HG03565 (cell line): ENCODE results near the gene ADGB.
"Not testable (repeated sequence)": the region's sequence is repeated elsewhere in the genome, so short reads cannot be mapped to it uniquely, and the experiment has no call there.

ENCODE experiments used
- ATAC-seq: cut with Tn5 transposase; IDR thresholded peaks from one replicate; pipeline ENCODE4 v1.9.1; 2021; ENCODE audit warnings: mild to moderate bottlenecking, moderate library complexity; ENCODE audit not compliant: unreplicated experiment

The ADGB gene

GRCh38 chr6:146814148-146814750, 215.5 kb downstream of the ADGB start:
- ATAC-seq, result no peak

GRCh38 chr6:146815511-146816462, 217.0 kb downstream of the ADGB start:
- not testable (repeated sequence) for ATAC-seq

- ATAC-seq, result no peak
Measured at GRCh38 chr6:146819596-146820320, 221.0 kb downstream of the ADGB start.

- ATAC-seq, result no peak
Measured at GRCh38 chr6:146827216-146827928, 228.6 kb downstream of the ADGB start.

GRCh38 chr6:146829792-146830565, 231.2 kb downstream of the ADGB start:
- no peak for ATAC-seq

- ATAC-seq, result no peak
Measured at GRCh38 chr6:146833157-146833556, 234.4 kb downstream of the ADGB start.

- no peak for ATAC-seq
Measured at GRCh38 chr6:146840216-146840615, 241.4 kb downstream of the ADGB start.

GRCh38 chr6:146840641-146841040, 241.9 kb downstream of the ADGB start:
- ATAC-seq, result no peak

- no peak for ATAC-seq
Measured at GRCh38 chr6:146847426-146847825, 248.7 kb downstream of the ADGB start.

GRCh38 chr6:146850238-146850896, 251.6 kb downstream of the ADGB start:
- no peak for ATAC-seq

GRCh38 chr6:146850981-146851380, 252.2 kb downstream of the ADGB start:
- no peak for ATAC-seq

- no peak for ATAC-seq
Measured at GRCh38 chr6:146851837-146852236, 253.1 kb downstream of the ADGB start.

- ATAC-seq, result not testable (repeated sequence)
Measured at GRCh38 chr6:146854521-146855255, 255.9 kb downstream of the ADGB start.

- ATAC-seq, result no peak
Measured at GRCh38 chr6:146855889-146856288, 257.1 kb downstream of the ADGB start.

GRCh38 chr6:146856296-146856695, 257.5 kb downstream of the ADGB start:
- peak; percentile 54 for ATAC-seq

- ATAC-seq, result peak; percentile 87
Measured at GRCh38 chr6:146857180-146857979, 258.6 kb downstream of the ADGB start.

GRCh38 chr6:146857980-146858347, 259.2 kb downstream of the ADGB start:
- no peak for ATAC-seq

GRCh38 chr6:146859206-146859605, 260.4 kb downstream of the ADGB start:
- no peak for ATAC-seq
